RWPE2 (cell line): ENCODE results near the gene SPTB.
A peak's percentile ranks its signal among the peaks of the same experiment; 100 is the strongest.

Source experiments
- ATAC-seq: fragments of 200-7000 bp; cut with Tn5 transposase; 3 replicates; pipeline ENCODE4 v1.9.1; 2021; ENCODE audit warnings: low read depth
- DNase-seq: peaks from one replicate; pipeline ENCODE4 v3.0.0-alpha.2; 2020; ENCODE audit warnings: low spot score
- H3K27ac ChIP-seq: fragments of 450-650 bp; 2 replicates; pipeline ENCODE4 v1.5.1; 2017; ENCODE audit warnings: mild to moderate bottlenecking; ENCODE audit not compliant: poor library complexity, severe bottlenecking
- H3K27me3 ChIP-seq: fragments of 250-450 bp; sonication (Bioruptor Pico); 2 replicates; pipeline ENCODE4 v1.5.1; 2021; ENCODE audit warnings: mild to moderate bottlenecking, moderate library complexity; ENCODE audit not compliant: insufficient read depth, poor library complexity, severe bottlenecking
- H3K36me3 ChIP-seq: fragments of 250-450 bp; sonication (Bioruptor Pico); 2 replicates; pipeline ENCODE4 v1.5.1; 2020; ENCODE audit warnings: low read depth, mild to moderate bottlenecking, moderate library complexity
- H3K4me1 ChIP-seq: fragments of 250-450 bp; sonication (Bioruptor Pico); 2 replicates; pipeline ENCODE4 v1.5.1; 2021; ENCODE audit warnings: mild to moderate bottlenecking, moderate library complexity; ENCODE audit not compliant: insufficient read depth, poor library complexity, severe bottlenecking
- H3K4me3 ChIP-seq: fragments of 250-450 bp; sonication (Bioruptor Pico); 2 replicates; pipeline ENCODE4 v1.5.1; 2021; ENCODE audit warnings: mild to moderate bottlenecking, moderate library complexity; ENCODE audit not compliant: severe bottlenecking
- H3K9me3 ChIP-seq: fragments of 250-450 bp; sonication (Bioruptor Pico); 2 replicates; pipeline ENCODE4 v1.5.1; 2021; ENCODE audit warnings: mild to moderate bottlenecking, moderate library complexity; ENCODE audit not compliant: severe bottlenecking
- TF ChIP-seq, protein P1 (sequence below): fragments of 450-650 bp; IDR thresholded peaks from one replicate; pipeline ENCODE4 v1.5.1; 2017; ENCODE audit warnings: mild to moderate bottlenecking, moderate library complexity; ENCODE audit not compliant: poor library complexity, severe bottlenecking

SPTB gene

DNA sequence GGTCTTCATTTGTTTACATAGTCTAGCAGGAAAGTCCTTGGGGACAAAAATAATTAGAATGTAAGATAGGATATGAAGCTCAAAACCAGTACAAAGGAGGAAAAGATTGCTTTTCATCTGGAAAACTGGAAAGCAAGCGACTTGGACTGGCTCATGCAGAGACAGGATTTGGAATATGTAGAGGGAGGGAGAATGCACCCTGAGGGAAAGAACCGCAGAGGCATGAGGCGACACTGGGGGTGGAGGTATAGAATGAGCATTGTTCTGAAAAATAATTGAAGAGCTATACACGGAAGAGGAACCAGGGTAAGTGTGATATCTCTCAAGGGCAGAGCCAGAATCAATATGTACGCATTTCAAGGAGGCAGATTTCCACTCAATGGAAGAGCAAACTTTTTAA lies 90.0 kb downstream of the SPTB start:
- Histone ChIP-seq H3K9me3 (no peaks in the 10 kb centered on the region), H3K4me3 (no peak overlapping the region), H3K27ac (no peak overlapping the region), H3K36me3 (no peaks in the 10 kb centered on the region), H3K27me3 (no peaks in the 10 kb centered on the region), H3K4me1 (peaks cover 5% of the 10 kb centered on the region)
- no peak for DNase-seq
- no peak for ATAC-seq
- TF ChIP-seq, protein P1, sequence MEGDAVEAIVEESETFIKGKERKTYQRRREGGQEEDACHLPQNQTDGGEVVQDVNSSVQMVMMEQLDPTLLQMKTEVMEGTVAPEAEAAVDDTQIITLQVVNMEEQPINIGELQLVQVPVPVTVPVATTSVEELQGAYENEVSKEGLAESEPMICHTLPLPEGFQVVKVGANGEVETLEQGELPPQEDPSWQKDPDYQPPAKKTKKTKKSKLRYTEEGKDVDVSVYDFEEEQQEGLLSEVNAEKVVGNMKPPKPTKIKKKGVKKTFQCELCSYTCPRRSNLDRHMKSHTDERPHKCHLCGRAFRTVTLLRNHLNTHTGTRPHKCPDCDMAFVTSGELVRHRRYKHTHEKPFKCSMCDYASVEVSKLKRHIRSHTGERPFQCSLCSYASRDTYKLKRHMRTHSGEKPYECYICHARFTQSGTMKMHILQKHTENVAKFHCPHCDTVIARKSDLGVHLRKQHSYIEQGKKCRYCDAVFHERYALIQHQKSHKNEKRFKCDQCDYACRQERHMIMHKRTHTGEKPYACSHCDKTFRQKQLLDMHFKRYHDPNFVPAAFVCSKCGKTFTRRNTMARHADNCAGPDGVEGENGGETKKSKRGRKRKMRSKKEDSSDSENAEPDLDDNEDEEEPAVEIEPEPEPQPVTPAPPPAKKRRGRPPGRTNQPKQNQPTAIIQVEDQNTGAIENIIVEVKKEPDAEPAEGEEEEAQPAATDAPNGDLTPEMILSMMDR, result no peak

DNA sequence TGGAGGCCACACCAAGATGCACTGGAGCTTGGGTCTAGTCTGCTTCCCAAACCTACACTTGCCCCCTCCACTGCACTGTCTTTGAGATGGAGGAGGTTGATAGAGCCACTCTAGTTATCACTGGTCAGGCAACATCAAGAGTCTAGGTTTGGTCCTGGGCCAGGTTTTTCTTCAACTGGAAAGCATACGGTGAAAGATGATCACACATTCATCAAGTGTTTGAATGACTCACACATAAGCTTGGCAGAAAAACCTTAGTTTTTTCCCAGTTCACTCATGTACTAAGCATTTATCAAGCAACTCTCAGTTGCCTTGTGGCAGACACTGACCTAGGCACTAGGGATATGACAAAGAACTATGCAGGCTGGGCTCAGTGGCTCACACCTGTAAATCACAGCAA lies 91.0 kb downstream of the SPTB start:
- Histone ChIP-seq H3K27me3 (no peaks in the 10 kb centered on the region), H3K27ac (no peak overlapping the region), H3K9me3 (no peaks in the 10 kb centered on the region), H3K36me3 (no peaks in the 10 kb centered on the region), H3K4me3 (no peak overlapping the region), H3K4me1 (peaks cover 5% of the 10 kb centered on the region)
- DNase-seq, result no peak
- TF ChIP-seq, protein P1, result no peak
- ATAC-seq, result peak; percentile 86

DNA sequence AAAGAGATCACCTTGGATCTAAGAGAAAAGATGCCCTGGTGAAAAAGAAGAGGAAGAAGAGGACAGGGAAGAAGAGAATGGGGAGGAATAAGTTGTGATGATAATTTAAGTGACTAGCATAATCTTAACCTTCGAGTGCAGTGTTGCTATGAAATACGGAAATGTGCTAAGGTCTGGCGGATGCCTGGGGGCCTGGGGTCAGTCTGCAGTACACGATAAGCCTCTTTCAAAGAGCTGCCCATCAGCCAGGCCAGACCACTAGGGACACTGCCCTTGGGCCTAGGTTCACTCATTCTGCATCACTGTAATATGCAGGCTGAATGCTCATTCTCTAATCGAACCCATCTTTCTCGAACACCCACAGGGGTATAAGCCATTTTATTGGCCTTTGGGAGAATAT lies 92.1 kb downstream of the SPTB start:
- TF ChIP-seq, protein P1, result no peak
- no peaks in the 10 kb centered on the region for H3K9me3 ChIP-seq
- DNase-seq, result no peak
- peaks cover 5% of the 10 kb centered on the region for H3K4me1 ChIP-seq
- H3K36me3 ChIP-seq, result no peaks in the 10 kb centered on the region
- ATAC-seq, result no peak
- H3K27ac ChIP-seq, result no peak overlapping the region
- H3K4me3 ChIP-seq, result no peak overlapping the region
- no peaks in the 10 kb centered on the region for H3K27me3 ChIP-seq

DNA sequence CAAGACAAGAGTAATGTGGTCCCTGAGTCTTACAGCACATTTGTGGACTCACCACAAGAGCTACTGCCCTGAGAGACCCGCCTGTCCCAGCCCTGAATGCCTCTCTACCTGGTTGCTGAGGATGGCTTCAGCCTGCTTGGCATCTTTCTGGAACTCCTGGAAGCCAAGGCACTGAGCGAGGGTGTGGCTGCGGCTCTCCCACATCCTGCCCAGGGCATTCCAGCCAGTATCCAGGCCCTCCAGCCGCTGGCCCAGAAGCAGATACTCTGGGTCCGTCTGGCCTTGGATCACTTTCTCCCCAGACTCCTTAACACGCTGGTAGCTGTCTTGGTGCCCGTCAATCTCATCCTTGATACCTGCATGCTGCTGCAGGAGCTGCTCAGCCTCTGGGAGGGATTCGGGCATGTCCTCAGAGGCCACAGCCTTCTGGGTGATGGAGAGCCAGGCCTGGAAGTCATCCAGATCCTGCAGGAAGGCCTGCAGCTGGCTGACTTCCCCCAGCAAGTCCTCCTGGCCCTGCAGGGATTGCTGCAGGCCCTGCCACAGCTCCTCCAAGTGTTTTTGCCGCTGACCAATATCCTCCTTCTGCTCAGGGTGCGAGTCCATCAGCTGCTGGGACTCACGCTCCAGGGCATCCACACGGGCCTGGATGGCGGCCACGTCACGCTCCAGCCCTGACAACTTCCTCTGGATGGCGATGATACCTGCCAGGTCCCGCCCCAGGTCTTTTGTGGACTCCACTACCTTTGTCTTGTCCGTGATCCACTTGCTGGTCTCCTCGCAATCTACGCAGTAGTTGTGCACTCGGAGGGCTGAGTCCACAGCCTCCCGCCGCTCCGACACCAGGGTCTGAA lies 93.2 kb downstream of the SPTB start:
- no peak overlapping the region for H3K4me3 ChIP-seq
- H3K36me3 ChIP-seq, result no peaks in the 10 kb centered on the region
- DNase-seq, result no peak
- peak overlapping the region; percentile 2 for H3K27ac ChIP-seq
- peaks cover 5% of the 10 kb centered on the region for H3K4me1 ChIP-seq
- TF ChIP-seq, protein P1, result no peak
- H3K9me3 ChIP-seq, result no peaks in the 10 kb centered on the region
- no peaks in the 10 kb centered on the region for H3K27me3 ChIP-seq
- peak; percentile 36 for ATAC-seq

DNA sequence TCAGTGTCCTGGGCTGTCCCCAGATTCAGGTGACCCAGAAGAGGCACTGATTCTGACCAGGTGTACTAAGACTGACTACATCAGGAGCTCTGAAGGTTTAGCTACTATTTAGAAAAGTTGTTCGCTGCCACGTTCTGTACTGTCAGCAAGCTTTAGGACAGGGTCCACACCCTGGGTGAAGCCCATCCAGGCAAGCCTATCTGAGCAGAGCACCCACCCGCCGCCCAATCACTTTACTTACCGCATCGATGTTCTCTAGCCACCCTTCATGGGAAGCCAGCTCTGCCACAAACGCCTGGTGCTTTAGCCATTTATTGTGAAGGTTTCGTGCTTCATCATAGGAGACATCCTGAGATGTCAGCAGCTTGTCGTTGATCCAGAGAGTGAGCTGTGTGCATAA lies 95.7 kb downstream of the SPTB start:
- no peaks in the 10 kb centered on the region for H3K9me3 ChIP-seq
- H3K36me3 ChIP-seq, result no peaks in the 10 kb centered on the region
- TF ChIP-seq, protein P1, result no peak
- no peak for ATAC-seq
- H3K27ac ChIP-seq, result no peak overlapping the region
- H3K4me3 ChIP-seq, result no peak overlapping the region
- peaks cover 2% of the 10 kb centered on the region for H3K4me1 ChIP-seq
- no peaks in the 10 kb centered on the region for H3K27me3 ChIP-seq
- DNase-seq, result no peak
